ENCODE measurements around the gene CHSY3.

- TF ChIP-seq CTCF (IDR thresholded peaks at IDR 0.05; ENCODE audit: low read depth, low read length) (no peak), POLR2A (IDR thresholded peaks at IDR 0.05; ENCODE audit: extremely low read depth, insufficient read length) (no peak)
Measured at GRCh38 chr5:130110328-130110727, 206.1 kb downstream of the CHSY3 start.

Measured in NB4 (cell line).